GM19351 (cell line): ENCODE data around the gene PCTP.

Source experiments
- ATAC-seq: cut with Tn5 transposase; IDR thresholded peaks from one replicate; pipeline ENCODE4 v1.9.1; 2021; ENCODE audit warnings: mild to moderate bottlenecking, moderate library complexity; ENCODE audit not compliant: unreplicated experiment

Gene PCTP

GRCh38 chr17:55750750-55751657 lies at the start of gene PCTP:
Gene PCTP (plus strand): TSS chr17:55751051. CDS start chr17:55751104, 53 bp downstream.
- peak; percentile 99 for ATAC-seq

- no peak for ATAC-seq
Observed at GRCh38 chr17:55702150-55702549, 48.7 kb upstream of the PCTP start.

GRCh38 chr17:55704401-55704800 lies 46.5 kb upstream of the PCTP start:
- no peak for ATAC-seq

DNA sequence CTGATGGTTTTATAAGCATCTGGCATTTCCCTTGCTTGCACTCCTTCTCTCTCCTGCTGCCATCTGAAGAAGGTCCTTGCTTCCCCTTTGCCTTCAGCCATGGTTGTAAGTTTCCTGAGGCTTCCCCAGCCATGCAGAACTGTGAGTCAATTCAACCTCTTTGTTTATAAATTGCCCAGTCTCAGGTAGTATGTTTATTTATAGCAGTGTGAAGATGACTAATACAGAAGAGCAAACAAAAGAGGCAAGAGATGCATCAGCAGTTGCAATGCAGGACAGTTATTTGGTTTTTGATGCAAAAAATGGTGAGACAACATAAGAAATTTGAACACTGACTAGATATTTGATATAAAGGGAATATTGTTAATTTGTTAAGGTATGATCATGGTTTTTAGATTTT lies 45.0 kb upstream of the PCTP start:
- ATAC-seq = peak; percentile 81

DNA sequence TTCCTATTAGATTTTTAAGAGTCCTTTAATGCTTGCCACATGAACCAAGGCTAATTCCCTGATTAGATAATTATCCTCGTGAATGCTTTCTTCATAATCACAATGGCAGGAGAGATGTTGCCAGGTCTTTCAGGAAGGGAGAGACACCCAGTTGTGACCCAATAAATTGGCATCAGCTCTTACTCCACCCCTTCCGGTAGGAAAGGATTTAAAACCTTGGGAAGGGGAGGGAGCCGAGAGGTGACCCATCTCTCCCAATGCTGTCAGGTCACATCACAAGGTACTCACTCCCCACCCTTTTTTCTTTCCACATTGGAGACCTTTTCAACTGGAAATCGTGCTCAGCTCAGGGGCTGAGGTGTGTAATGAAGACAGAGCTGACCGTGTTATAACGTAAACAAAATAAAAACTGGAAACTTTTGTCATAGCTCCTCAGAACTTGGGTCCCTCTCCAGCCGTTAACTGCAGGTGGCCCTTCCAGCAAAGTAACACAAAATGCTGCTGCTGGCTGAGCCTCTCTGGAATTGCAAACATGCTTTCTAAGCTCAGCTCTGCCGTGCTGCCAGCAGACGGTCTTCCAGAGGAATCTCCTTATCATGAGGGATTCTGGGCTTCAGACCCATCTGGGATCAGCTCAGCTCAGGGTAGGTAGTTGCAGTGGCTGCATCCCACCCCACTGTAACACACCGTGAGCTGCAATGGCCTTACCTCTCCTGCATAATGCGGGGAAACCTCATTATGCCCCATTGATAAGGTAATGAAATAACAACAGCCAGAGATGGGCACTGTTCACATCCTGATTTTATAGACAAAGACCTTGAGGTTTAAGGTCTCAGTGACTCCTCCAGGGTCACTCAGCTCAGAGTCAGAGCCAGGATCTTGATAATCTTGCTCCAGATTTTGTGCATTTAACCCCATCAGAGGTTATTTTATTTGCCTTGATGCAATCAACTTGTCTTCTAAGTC lies 43.8 kb upstream of the PCTP start:
- ATAC-seq = no peak

DNA sequence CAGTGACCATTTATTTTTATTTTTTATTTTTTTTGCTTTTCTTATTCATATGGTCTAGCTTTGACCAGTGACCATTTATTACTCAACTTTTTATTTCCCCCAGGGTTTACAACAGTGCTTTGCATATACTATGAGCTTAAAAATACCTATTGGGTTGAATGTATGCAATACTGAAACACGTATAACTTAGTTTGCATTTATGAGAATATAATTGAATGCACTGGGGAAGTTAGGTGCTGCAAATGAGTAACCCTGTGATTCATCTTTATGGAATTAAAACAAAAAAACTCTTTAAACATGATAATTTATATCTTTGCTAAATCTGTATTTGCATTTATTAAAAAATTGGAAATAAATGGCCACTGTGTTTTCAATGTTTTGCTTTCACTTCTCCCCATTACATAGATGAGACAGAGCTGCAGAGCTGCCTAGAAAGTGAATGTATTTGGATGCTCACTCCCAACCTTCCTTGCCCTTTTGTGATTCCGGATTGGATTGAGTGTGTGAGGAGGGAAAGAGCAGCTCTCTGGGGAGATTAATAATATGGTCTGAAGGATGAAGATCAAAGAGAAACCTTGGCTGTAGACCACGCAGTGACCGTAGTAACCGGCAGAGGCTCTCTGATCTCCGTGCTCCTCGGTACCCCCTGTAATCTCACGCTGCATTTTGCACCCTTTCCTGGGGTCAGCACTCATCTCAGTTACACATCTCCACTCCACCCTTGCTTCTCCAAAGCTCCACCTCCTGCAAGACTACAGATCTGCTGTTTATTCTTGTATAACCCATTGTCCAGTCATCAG lies 42.5 kb upstream of the PCTP start:
- no peak for ATAC-seq

GRCh38 chr17:55709440-55709839 lies 41.4 kb upstream of the PCTP start:
- no peak for ATAC-seq

DNA sequence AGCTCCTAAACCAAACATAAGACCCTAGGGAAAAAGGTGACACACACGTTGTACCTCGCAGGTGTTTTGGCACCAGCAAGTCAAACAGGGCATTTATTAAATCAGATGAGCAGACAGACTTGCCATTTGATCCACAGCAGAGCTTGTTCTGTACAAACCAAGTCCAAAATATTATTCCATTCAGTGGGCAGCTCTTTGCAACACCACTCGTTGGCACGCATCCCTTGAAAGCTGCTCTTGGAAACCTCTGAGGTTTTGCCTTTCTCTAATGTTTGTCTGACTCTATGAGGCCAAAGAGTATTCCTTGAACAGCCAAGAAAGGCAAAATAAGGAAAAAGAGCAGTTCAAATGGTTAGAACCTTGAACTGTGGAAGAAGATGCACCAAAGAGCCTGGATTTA lies 40.9 kb upstream of the PCTP start:
- ATAC-seq = no peak

- no peak for ATAC-seq
Observed at GRCh38 chr17:55710410-55710809, 40.4 kb upstream of the PCTP start.

GRCh38 chr17:55710829-55711496 lies 39.9 kb upstream of the PCTP start:
- ATAC-seq = no peak

- ATAC-seq = no peak
Observed at GRCh38 chr17:55717432-55717831, 33.4 kb upstream of the PCTP start.

DNA sequence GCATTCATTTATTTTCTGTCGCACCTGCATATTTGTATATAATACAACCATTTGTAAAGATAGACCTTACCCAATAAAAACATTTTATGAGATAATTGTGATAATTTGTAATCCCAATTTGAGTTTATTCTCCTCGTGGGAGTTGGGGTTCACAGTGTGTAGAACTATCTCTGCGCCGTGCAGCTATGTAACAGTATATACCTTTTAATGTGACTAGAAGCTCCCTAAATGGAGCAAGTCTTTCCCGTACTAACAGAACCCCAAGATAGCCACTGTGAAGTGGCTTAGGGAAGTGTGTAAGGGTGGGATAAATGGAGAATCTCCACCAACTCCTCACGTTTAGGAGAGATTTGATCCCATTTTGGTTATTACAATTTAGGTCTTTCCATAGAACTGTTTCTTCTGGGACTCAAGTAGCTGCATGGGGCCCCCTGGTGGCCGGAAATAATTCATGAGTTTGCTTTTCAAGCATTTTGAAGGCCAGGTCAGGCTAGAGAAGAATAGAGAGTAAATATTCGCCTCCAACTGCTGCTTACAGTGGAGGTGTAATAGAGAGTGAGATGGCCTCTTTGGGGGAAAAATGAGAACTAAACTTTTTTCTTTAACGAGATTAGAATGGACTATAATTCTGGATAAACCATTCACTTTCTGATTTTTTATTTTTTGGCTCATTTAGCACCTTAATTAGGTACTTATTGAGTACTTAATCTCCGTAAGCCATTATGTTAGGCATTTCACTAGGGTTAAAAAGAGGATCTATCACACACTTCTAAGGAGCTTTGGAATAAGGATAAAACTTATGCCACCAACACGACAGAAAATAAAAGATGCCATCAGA lies 32.7 kb upstream of the PCTP start:
- ATAC-seq = peak; percentile 66

DNA sequence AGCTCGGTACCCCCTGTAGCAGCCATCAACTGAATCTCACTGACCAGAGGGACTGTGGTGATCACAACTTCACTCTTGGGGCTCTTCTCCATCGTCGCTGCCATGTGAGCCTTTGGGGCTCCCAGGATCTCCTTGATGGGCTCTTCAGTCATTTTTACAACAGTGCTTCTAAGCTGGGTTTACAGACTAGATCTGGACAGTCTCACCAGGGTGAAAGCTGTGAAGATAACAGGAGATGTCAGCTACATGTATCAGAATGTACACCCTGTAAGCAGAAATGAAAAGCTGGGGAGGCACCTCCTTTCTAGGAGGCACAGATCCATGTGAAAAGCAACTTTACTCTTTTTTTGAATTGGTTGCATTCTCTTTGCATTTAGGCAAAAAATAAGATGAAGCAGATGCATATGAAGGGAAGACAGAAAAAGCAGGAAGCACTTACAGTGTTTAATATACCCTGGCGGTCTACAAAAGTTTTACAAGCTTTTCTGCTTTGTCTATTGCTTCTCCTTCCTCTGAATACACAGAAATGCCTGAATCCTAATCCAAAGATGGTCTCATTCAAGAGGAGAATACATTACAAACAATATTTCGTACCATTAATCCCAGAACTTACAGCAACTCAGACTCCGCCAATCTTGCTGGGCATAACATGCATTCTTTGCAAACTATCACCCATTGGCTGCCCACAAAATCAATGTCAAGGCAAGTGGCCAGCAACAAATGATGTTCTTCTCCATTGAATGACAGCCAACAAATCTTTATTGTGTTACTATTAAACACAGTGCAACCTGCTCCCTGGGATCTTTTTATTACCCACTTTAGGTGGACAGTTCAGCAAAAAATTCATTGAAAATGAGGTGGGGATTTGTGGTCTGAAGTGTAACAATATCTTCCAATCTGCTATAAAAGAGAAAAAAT lies 29.7 kb upstream of the PCTP start:
- no peak for ATAC-seq

DNA sequence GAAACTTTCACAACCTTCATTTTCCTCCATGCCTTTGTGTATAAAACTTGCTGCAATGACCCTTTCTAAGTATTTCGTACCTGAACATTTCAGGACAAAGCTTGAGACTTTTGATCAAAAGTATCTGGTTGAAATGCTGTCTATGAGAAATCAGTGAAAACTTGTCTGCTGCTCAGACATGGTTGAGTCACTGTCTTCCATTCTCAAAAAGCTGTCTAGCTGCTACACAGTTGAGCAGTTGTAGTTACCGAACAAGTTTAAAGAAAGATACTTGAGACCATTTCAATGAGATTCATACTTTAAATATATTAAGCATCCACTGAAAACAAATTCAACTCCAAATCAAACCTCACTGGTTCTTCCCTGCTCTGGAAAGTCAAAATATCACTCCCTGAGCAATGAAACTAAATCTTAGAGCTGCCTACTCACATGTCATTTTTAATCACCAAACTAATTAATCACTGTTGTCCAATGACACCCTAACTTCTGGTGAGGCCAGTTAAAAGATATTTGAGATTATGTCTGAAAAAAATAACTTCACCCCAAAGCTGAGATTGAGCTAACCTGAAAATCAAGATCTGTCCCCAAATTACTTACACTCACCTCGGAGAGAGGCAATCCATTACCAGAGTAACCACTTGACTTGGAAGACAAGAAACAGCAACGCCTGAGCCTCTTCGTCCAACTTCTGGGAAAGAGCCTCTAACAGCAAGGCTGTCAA lies 28.7 kb upstream of the PCTP start:
- no peak for ATAC-seq

DNA sequence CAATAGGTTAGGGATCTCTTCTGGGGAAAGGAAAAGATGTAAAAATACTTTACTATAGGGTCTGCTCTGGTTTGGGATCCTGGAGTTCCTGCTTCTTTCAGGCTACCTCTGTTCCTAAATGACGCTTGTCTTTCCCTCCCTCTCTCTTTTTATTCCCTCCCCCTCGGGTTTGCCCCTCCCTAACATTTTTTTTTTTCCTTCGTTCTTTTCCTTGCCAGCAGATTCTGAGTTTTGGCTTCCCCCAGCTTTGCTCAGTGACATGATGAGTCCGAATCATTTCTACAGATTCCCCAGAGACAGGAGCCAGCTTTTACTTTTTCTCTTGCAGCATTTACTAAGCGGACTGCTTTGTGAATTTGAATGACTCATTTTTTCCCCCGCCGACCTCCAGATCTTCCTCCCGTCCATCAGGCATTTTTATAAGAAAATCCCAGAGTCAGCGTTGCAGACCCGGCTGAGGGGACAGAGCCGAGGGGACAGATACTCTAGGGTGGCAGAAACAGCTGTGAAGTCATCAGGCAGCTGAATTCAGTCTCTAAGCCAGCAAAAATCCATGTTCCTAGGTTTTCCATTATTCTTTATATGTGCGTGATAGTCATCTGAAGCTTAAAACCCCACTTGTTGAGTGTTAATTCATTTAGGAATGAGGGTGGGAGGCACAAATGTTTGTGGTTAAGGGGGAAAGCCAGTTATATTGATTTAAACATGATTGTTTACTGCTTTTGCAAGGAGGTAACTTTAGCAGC lies 27.9 kb upstream of the PCTP start, which contains the start of gene TMEM100:
Gene TMEM100, minus strand, starts transcription at position 123 of the 746 bp plus-strand sequence. CDS start 1,794 bp downstream, outside the sequence.
- ATAC-seq = no peak

- ATAC-seq = no peak
Observed at GRCh38 chr17:55723488-55723848, 27.4 kb upstream of the PCTP start.

DNA sequence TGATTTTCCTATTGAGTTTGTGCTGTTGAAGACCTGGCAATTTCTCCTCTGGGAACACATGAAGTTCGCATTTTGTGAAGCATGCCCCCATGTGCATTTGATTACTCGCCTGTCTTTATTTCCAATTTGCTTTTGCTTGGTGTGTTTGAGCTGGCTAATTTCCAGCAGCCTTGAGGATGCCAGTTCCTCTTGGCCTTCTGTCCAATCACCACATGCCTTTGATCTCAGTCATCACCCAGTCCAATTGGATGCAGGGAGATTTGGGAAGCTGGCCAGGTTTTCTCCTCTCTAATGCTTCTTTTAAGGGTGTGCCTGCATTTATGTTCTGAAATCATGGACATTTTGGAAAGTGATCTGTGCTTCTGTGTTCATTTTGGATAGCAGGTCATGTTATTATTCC lies 24.4 kb upstream of the PCTP start:
- ATAC-seq = no peak
